GM20431 (cell line): ENCODE results near the gene OR5K2.

Source experiments
- in situ Hi-C: fragments of 300-500 bp; cut with MseI, MboI; formaldehyde crosslinking; loops from one replicate; pipeline ENCODE4 v1.15.0; 2020; ENCODE audit warnings: low sequenced_read_pairs; ENCODE audit not compliant: unreplicated experiment

Gene OR5K2

DNA sequence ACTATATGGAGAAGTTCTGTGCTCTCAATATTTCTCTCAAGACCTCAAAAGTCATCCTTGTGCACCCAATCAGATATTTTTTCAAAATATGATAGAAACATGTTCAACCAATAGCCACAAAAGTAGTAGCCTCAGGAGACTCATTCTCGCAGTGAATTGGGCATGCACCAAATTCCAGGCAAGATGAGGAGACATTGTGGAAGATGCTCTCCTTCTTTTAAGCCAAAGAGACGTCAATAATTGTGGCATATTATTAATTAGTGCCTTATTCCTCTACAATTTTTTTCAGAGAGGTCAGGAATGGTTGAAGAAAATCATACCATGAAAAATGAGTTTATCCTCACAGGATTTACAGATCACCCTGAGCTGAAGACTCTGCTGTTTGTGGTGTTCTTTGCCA, at the start of gene OR5K2:
Gene OR5K2, plus strand, starts transcription at position 301 of the 400 bp plus-strand sequence. Its CDS starts 0 bp downstream, at position 301.
- in situ Hi-C loops, result no loop called here

DNA sequence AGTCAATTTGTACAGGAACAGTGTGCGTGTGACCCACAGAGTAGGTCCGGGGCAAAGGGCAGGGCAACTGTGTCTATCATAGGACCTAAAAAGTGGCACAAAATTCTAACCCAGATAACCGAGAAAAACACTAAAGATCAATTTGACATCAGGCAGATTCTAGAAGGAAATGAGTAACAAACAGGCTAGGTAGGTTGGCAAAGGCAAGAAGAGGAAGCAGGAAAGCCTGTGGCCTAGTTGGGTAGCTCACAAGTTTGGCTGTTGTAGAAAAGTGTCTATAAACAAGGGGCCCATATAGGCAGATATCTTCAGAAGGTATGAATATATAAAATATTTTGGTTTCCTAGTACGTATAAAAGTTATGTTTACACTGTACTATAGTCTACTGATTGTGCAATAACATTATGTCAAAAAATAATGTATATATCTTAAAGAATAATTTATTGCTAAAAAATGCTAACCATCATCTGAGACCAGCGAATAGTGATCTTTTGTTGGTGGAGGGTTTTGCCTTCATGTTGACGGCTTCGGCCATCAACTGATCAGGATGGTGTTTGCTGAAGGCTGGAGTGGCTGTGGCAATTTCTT, 47.8 kb upstream of the OR5K2 start:
- in situ Hi-C loops, result no loop called here

- in situ Hi-C loops, result no loop called here
Observed at GRCh38 chr3:98450372-98450771, 47.1 kb upstream of the OR5K2 start.

- in situ Hi-C loops, result no loop called here
Observed at GRCh38 chr3:98453827-98454226, 43.7 kb upstream of the OR5K2 start.

DNA sequence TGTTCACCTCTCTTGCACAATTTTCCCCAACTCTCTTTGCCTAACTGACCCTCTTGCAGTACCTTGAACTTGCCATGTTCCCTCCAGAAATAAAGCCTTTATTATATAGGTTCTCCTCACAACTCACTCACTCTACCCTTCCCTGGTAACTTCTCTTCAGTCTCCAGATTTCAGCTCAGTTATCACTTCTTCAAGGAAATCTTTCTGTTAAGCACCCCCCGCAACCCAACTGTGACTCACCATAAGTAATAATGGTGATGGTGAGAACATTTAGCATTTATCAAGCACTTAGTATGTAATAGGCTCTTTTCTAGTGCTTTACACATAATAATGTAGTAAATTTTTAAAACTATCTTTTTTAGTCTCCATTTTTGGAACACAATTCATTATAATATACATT, 42.6 kb upstream of the OR5K2 start:
- in situ Hi-C loops, result no loop called here

GRCh38 chr3:98457543-98457942, 39.9 kb upstream of the OR5K2 start:
- in situ Hi-C loops, result no loop called here

GRCh38 chr3:98460220-98460619, 37.3 kb upstream of the OR5K2 start:
- in situ Hi-C loops, result no loop called here

DNA sequence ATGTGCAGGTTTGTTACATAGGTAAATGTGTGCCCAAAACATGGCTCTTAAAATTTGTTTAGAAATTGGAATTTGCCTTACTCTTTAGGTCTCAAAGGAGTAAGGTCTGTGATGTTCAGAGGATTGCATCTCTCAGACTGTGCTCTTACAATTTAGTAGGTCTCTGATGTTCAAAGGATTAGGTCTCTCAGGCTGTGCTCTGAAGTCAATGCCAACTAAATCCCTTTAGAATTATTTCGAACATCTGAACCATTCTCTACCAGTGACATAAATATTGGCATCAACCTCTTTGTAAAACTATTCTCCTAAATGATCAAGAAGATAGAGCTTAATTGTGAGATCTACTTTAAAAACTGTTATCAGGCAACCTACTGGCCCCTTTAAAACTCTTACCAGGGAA, 34.6 kb upstream of the OR5K2 start, which contains the start of gene OR5K1:
Gene OR5K1, plus strand, starts transcription at position 301 of the 400 bp plus-strand sequence. CDS start 6,376 bp downstream, outside the sequence.
- in situ Hi-C loops, result no loop called here

DNA sequence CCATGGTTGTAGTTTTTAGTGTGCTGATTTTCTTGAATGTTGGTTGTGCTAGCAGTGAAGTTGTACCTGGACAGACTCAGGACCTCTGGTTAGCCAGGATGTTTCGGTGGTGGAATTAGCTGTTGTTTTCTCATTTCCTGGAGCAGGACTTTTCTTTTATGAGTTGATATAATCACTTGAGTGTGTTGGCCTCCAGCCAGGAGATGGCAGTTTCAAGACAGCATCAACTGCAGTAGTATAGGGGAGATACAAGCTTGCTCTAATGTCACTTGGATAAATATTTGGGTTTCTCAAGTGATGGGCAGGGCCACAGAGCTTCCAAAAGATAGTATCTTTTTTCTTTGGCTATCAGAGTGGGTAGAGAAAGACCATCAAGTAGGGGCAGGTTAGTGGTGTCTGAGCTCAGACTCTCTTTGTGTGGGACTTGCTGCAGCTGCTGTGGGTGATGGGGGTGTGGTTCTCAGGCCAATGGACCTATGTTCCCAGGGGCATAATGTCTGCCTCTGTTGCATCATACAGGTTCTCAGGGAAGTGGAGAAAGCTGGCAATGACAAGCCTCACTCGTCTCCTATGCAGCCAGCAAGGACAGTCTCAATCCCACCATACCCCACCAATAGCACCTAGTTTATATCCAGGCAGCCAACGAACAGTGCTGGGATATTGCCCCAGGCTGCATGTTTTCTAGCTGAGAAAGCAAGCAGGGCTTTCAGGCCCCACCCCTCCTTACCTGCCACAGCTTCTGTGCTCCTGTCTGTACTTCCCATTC, 14.6 kb upstream of the OR5K2 start:
- in situ Hi-C loops, result no loop called here

DNA sequence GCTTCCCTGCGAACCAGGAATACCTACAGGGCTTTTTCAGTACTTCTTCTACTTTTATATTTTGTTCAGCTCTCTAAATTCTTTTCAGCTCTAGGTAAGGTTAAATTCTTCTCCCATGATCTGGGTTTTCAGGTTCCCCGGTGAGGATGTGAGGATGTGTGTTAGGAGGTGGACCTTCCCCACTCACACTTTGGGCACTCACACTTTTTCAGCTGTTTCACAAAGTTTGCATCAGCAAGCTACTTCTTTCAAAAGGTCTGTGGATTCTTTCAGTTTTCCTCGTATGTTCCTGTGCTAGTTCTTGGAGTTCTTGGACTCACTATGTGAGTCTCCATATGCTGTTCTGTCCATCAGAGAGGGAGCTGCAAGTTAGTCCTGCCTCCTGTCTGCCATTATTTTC, 13.9 kb upstream of the OR5K2 start:
- in situ Hi-C loops, result no loop called here

DNA sequence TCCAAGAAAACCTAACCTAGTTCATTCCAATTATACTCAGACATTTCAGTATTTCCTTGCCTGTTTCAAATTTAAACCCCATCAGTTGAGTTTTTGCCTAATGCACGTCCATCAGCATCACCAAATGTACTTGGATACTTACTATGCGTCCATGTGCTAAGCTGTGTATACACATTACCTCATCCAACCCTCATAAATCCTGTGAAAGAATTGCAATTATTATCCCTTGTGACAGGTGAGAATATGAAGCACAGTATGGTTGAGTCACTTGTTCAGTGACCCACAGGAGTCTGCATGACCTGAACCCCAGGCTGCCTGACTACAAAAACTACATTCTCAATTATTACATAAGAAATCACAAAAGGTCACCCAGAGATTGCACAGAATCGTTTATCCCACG, 2.5 kb downstream of the OR5K2 start:
- in situ Hi-C loops, result no loop called here

GRCh38 chr3:98501270-98501669, 3.8 kb downstream of the OR5K2 start:
- in situ Hi-C loops, result no loop called here

DNA sequence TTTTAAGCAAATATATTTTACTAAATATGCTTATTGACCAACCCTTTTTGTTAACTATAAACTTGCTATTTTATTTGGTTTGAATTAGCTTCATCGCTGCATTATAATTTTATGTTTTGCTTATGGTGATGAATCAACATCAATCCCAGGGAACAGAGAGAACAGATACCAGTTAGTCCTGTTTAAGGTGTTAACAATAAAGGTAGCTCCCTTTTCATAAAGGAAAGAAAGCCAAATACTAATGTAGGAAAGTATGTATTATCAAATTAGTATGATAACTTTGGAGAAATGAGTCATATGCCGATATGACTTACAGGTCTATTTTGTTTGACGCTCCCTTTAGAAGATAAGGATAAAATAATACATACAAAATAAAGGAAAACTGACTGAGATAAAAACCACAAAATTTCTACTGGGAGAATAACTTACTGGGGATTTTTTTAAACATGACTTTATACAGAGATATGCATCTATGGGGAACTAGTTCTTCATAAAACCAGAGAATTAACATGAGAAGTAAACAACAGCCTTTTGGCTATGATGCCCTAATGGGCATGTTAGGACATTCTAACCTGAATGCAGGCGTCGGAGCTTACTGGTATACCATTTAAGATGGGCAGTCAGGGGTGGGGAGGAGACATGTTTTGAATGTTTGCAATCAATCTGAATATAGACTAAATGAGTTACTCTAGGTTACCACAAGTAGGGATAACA, 4.5 kb downstream of the OR5K2 start:
- in situ Hi-C loops, result no loop called here

- in situ Hi-C loops, result no loop called here
Observed at GRCh38 chr3:98504539-98504938, 7.1 kb downstream of the OR5K2 start.

GRCh38 chr3:98508582-98508981, 11.1 kb downstream of the OR5K2 start:
- in situ Hi-C loops, result no loop called here

- in situ Hi-C loops, result no loop called here
Observed at GRCh38 chr3:98512576-98512975, 15.1 kb downstream of the OR5K2 start.

DNA sequence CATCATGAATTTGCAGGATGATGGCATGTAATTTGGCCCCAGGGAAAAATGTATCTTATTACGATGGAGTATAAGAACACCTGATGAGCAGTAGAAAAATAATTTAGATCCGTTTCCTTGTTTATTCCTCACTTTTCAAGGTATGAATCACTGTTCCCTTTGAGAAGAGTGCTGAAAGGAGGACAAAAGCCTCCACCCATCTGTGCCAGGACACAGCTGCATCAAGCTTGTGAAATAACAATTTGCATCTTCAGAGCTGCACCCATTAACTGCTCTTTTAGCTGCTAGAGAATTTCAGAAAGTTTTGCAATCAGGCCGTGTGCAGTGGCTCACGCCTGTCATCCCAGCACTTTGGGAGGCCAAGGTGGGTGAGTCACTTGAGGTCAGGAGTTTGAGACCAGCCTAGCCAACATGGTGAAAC, 15.6 kb downstream of the OR5K2 start:
- in situ Hi-C loops, result no loop called here

- in situ Hi-C loops, result no loop called here
Observed at GRCh38 chr3:98513736-98514135, 16.3 kb downstream of the OR5K2 start.

DNA sequence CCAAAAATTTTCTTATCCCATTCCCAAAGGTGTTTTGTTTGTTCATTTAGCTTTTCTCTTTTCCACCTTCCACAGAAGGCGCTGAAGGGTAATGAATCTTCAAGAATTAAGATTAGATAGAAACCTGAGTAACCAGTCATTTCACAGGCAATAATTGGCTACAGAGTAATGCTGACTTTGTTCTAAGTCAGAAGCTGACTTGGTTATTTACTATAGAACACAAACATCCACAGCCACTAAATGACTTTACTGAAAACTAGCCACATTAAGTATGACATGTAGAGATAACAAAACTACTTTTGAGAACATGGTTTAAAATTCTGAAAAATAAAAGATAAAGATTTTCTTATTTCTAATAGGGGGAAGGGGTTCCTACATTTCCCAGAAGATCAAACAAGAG, 17.5 kb downstream of the OR5K2 start:
- in situ Hi-C loops, result no loop called here

- in situ Hi-C loops, result no loop called here
Observed at GRCh38 chr3:98518816-98519215, 21.3 kb downstream of the OR5K2 start.

GRCh38 chr3:98519351-98519750, 21.9 kb downstream of the OR5K2 start:
- in situ Hi-C loops, result no loop called here
